ENCODE data around the gene ZNF865. TPM values are rescaled to one million over a fixed set of nuclear protein-coding genes. Genes with fewer than 3 reads are reported as not detected.

Gene ZNF865
- total RNA-seq, 1 experiment from 2014 or later: 21.7 TPM

- ChIA-PET CTCF (interaction anchor here (1.4 kb wide), 1 partner anchor 10 kb away, joined by 3 read pairs; the partner anchor contains the start of gene U2AF2), POLR2A (no interaction called here)
- TF ChIP-seq ESRRA (CRISPR knock-in tag; IDR thresholded peaks at IDR 0.05; ENCODE audit: borderline replicate concordance) (0 out of 2 replicates have a peak, but pooled peaks have one; percentile 36), ETV6 (CRISPR knock-in tag; IDR thresholded peaks at IDR 0.05) (no peak)
- Mint-ChIP-seq H3K36me3 (peaks cover 13% of the 10 kb centered on the region), H3K27ac (no peak overlapping the region), H3K9me3 (no peaks in the 10 kb centered on the region), H3K4me3 (peak overlapping the region; percentile 89), H3K4me1 (peaks cover 24% of the 10 kb centered on the region), H3K27me3 (ENCODE audit: low read depth) (peaks cover 4% of the 10 kb centered on the region)
- DNase-seq (ENCODE audit: low spot score): no peak
- no peak for ATAC-seq
These were observed 39.5 kb downstream of the ZNF865 start for GRCh38 chr19:55644842-55645511.

GRCh38 chr19:55645512-55645881 is 40.0 kb downstream of the ZNF865 start:
- Mint-ChIP-seq H3K36me3 (peaks cover 14% of the 10 kb centered on the region), H3K27ac (no peak overlapping the region), H3K4me3 (peak overlapping the region; percentile 49), H3K9me3 (no peaks in the 10 kb centered on the region), H3K27me3 (ENCODE audit: low read depth) (peaks cover under 1% of the 10 kb centered on the region; the same call in 1 of the 2 replicates), H3K4me1 (peaks cover 20% of the 10 kb centered on the region)
- no peak for DNase-seq (ENCODE audit: low spot score)
- ChIA-PET CTCF (interaction anchor here (0.7 to 1.4 kb wide), 2 partner anchors 9 to 14 kb away, joined by 3 read pairs; partner anchors contain the start of gene U2AF2), POLR2A (no interaction called here)
- no peak for TF ChIP-seq TEAD4 (CRISPR knock-in tag; IDR thresholded peaks at IDR 0.05)
- no peak for TF ChIP-seq OVOL2 (CRISPR knock-in tag; IDR thresholded peaks at IDR 0.05; ENCODE audit: borderline replicate concordance)
- TF ChIP-seq NR1H2 (CRISPR knock-in tag; IDR thresholded peaks at IDR 0.05): no peak
- no peak for TF ChIP-seq RELA (CRISPR knock-in tag; IDR thresholded peaks at IDR 0.05; ENCODE audit: borderline replicate concordance)
- TF ChIP-seq TCF7 (CRISPR knock-in tag; IDR thresholded peaks at IDR 0.05; ENCODE audit: low read depth): no peak
- no peak for TF ChIP-seq ZNF121 (CRISPR knock-in tag; IDR thresholded peaks at IDR 0.05)
- no peak for TF ChIP-seq GTF2I (CRISPR knock-in tag; conservative IDR thresholded peaks at IDR 0.05)
- no peak for TF ChIP-seq STAT6 (CRISPR knock-in tag; conservative IDR thresholded peaks at IDR 0.05; ENCODE audit: low read depth)
- no peak for TF ChIP-seq HMGA2 (CRISPR knock-in tag; IDR thresholded peaks at IDR 0.05)
- TF ChIP-seq IRF1 (CRISPR knock-in tag; IDR thresholded peaks at IDR 0.05): no peak
- TF ChIP-seq ZMAT4 (CRISPR knock-in tag; IDR thresholded peaks at IDR 0.05): no peak
- TF ChIP-seq ZNF138 (CRISPR knock-in tag; conservative IDR thresholded peaks at IDR 0.05): no peak
- no peak for TF ChIP-seq PRDM15 (CRISPR knock-in tag; IDR thresholded peaks at IDR 0.05)
- no peak for TF ChIP-seq FOXP1 (CRISPR knock-in tag; IDR thresholded peaks at IDR 0.05; ENCODE audit: borderline replicate concordance)
- no peak for ATAC-seq
